Forelimb muscle (tissue), 1 donor: ENCODE measurements around the gene KLF12. TPM values are rescaled to one million over a fixed set of nuclear protein-coding genes. Genes with fewer than 3 reads are reported as not detected.

Experiments
- DNase-seq: peaks from one replicate; pipeline ENCODE4 v3.0.0-alpha.2; 2013; ENCODE audit warnings: low read depth
- polyA plus RNA-seq: library from polyadenylated mRNA; unstranded; fragments of 120-200 nt; gene quantifications from one replicate; pipeline ENCODE4 v1.2.1, GENCODE V29; 2013; ENCODE audit not compliant: insufficient read length

The KLF12 gene
- polyA plus RNA-seq, 1 donor = 19.5 TPM

GRCh38 chr13:74103970-74104555 is 30.1 kb downstream of the KLF12 start:
- no peak for DNase-seq

DNA sequence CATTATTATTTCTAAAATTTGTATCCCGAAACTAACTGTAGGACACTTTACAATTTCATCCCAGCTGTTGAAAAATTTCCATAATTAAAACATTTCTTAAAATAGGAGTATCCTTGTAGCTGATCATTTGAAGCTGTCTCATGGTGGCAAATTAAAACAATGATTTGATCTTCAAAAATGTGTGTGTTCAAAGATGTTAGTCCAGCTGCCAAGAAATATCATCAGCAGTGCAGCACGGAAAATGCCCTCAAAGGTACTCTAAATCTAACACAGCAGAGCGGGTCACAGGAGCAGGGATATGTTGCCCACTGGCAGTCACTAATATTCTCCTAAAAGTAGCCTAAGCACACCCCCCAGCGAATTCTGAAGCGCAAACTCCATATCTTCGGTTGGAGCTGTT is 31.0 kb downstream of the KLF12 start:
- DNase-seq = no peak

GRCh38 chr13:74102691-74103090 is 31.5 kb downstream of the KLF12 start:
- no peak for DNase-seq

GRCh38 chr13:74101436-74101835 is 32.8 kb downstream of the KLF12 start:
- no peak for DNase-seq

DNA sequence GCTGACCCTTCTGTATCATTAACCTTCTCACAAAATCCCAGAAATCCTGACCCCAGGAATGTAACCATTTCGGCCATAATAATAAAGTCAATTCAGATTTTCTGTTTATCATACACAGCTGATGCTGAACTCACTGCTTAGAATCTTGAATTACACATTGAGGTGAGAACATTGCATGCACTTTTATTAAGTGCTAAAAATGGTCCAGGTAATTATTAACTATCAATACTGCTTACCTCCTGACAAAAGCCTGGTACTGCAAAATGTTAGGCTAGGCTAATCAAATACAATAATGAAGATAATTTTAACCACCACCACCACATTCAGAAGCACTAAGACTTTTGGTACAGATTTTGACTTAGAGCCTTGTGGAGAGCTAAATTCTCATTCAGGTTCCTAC is 36.1 kb downstream of the KLF12 start:
- DNase-seq = no peak

GRCh38 chr13:74097116-74097515 is 37.1 kb downstream of the KLF12 start:
- DNase-seq = no peak

DNA sequence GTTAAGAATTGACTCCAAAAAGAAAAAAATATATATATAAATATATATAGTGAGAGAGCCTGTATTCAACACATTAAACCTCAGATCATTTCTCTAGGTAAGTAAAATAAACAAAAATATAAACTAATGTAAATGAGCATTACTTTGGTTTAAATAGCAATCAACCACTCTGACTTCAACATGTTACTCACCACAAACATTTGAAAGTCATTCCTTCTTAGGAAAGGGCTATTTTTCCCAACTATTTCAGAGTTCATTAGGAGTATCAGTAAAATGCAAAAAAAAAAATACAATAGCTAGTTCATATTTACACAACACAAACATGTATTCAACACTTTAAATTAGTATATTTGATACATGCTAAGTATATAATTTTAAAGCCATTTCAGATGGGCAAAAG is 40.5 kb downstream of the KLF12 start:
- DNase-seq = no peak

DNA sequence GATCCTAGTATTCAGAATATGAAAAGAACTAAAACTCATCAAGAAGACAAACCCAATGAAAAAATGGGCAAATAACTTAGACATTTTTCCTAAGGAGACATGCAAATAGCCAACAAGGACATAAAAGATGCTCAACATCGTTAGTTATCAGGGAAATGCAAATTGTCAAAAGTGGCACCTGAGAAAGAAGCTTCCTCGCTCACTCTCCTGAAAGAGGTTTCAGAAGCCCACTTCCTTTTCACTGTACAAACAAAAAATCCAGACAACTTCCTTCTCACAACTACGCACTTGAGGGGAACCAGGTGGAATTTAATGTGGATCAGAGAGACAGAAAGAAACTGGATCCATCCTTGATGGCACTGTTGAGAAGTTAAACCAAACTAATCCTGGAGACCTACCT is 41.5 kb downstream of the KLF12 start:
- DNase-seq = no peak

DNA sequence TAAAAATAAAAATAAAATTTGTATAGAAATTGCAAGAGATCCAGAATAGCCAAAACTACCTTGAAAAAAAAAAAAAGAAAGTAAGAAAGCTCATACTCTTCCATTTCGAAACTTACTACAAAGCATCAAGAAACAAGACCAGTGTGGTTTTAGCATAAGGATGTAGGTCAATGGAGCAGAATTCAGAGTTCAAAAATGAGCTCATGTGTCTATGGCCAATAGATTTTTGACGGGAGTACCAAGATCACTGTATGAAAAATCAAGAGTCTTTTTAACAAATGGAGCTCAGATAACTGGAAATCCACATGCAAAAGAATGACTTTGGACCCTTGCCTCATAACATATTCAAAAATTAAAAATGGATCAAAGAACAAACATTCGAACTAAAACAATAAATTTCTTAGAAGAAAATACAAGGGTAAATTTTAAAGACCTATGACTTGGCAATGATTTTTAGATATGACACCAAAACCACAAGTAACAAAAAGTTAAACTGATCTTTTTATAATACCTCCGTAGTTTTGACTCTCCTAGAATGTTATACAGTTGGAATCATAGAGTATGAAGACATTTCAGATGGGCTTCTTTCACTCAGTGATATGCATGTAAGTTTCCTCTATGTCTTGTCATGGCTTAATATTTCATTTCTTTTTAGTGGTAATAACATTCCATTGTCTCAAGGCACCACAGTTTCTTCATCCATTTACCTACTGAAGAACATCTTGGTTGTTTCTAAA is 43.2 kb downstream of the KLF12 start:
- DNase-seq = no peak

- DNase-seq = no peak
Observed at GRCh38 chr13:74090397-74090796, 43.8 kb downstream of the KLF12 start.

- no peak for DNase-seq
Observed at GRCh38 chr13:74087357-74087756, 46.8 kb downstream of the KLF12 start.
